NCI-H2227 (cell line): Measurements from ENCODE around the gene TLK1.
A peak's percentile ranks its signal among the peaks of the same experiment; 100 is the strongest.
"Not testable (repeated sequence)": the region's sequence is repeated elsewhere in the genome, so short reads cannot be mapped to it uniquely, and the experiment has no call there.

Source experiments
- DNase-seq: peaks from one replicate; lab custom pipeline; 2025; ENCODE audit not compliant: unreplicated experiment; lab: John Stamatoyannopoulos, UW

Gene TLK1

GRCh38 chr2:171169839-171170238 is 9.1 kb upstream of the TLK1 start:
- DNase-seq: no peak

- no peak for DNase-seq
Measured at GRCh38 chr2:171169333-171169732, 8.6 kb upstream of the TLK1 start.

GRCh38 chr2:171167352-171167997 is 6.8 kb upstream of the TLK1 start:
- no peak for DNase-seq

- DNase-seq: no peak
Measured at GRCh38 chr2:171166328-171166983, 5.8 kb upstream of the TLK1 start.

GRCh38 chr2:171165967-171166327 is 5.3 kb upstream of the TLK1 start:
- DNase-seq: no peak

GRCh38 chr2:171163261-171163660 is 2.6 kb upstream of the TLK1 start:
- no peak for DNase-seq

- DNase-seq: not testable (repeated sequence)
Measured at GRCh38 chr2:171162522-171163197, 2.0 kb upstream of the TLK1 start.

GRCh38 chr2:171160956-171161740 is 455 bp upstream of the TLK1 start:
- peak; percentile 94 for DNase-seq

GRCh38 chr2:171159372-171160118 is 1.1 kb downstream of the TLK1 start:
- peak; percentile 82 for DNase-seq

- peak; percentile 58 for DNase-seq
Measured at GRCh38 chr2:171158790-171159371, 1.8 kb downstream of the TLK1 start.

- DNase-seq: peak; percentile 11
Measured at GRCh38 chr2:171158036-171158789, 2.5 kb downstream of the TLK1 start.

- peak; percentile 41 for DNase-seq
Measured at GRCh38 chr2:171157109-171157500, 3.6 kb downstream of the TLK1 start.

GRCh38 chr2:171154348-171154747 is 6.3 kb downstream of the TLK1 start:
- DNase-seq: no peak

- DNase-seq: no peak
Measured at GRCh38 chr2:171150694-171151285, 9.9 kb downstream of the TLK1 start.

GRCh38 chr2:171149986-171150693 is 10.6 kb downstream of the TLK1 start:
- DNase-seq: no peak

GRCh38 chr2:171149171-171149938 is 11.3 kb downstream of the TLK1 start:
- no peak for DNase-seq

- no peak for DNase-seq
Measured at GRCh38 chr2:171147081-171147480, 13.6 kb downstream of the TLK1 start.

- DNase-seq: no peak
Measured at GRCh38 chr2:171146633-171147032, 14.1 kb downstream of the TLK1 start.
